ENCODE measurements around the gene SYT3. TPM values are rescaled to one million over a fixed set of nuclear protein-coding genes. Genes with fewer than 3 reads are reported as not detected.

Gene SYT3
- total RNA-seq, 1 donor from 2014 or later, result 1.8 TPM

DNA sequence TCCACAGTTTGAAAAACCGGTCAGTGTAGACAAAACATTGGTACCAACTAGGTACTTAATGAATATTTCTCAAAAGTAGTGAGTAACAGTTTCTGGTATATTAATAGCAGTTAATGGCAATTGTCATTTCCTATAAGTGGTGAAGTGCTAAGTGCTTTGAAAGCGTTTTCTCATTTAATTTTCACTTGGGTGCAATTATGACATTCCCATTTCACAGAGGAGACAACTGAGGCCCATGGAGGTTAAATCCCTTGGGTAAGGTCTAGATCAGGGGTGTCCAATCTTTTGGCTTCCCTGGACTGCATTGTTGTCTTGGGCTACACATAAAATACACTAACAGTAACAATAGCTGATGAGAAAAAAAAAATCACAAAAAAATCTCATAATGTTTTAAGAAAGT lies 687 bp upstream of the SYT3 start:
- no peak for DNase-seq (ENCODE audit: low spot score, unreplicated experiment)
- Mint-ChIP-seq H3K4me3 (ENCODE audit: low read depth) (peak overlapping the region; percentile 50), H3K36me3 (ENCODE audit: insufficient read depth) (no peaks in the 10 kb centered on the region), H3K27me3 (peaks cover 33% of the 10 kb centered on the region), H3K4me1 (ENCODE audit: low read depth) (peaks cover 2% of the 10 kb centered on the region), H3K9me3 (ENCODE audit: low read depth) (no peaks in the 10 kb centered on the region), H3K27ac (no peak overlapping the region)
- TF ChIP-seq, protein P1, sequence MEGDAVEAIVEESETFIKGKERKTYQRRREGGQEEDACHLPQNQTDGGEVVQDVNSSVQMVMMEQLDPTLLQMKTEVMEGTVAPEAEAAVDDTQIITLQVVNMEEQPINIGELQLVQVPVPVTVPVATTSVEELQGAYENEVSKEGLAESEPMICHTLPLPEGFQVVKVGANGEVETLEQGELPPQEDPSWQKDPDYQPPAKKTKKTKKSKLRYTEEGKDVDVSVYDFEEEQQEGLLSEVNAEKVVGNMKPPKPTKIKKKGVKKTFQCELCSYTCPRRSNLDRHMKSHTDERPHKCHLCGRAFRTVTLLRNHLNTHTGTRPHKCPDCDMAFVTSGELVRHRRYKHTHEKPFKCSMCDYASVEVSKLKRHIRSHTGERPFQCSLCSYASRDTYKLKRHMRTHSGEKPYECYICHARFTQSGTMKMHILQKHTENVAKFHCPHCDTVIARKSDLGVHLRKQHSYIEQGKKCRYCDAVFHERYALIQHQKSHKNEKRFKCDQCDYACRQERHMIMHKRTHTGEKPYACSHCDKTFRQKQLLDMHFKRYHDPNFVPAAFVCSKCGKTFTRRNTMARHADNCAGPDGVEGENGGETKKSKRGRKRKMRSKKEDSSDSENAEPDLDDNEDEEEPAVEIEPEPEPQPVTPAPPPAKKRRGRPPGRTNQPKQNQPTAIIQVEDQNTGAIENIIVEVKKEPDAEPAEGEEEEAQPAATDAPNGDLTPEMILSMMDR (IDR thresholded peaks at IDR 0.05; ENCODE audit: unreplicated experiment), result no peak

DNA sequence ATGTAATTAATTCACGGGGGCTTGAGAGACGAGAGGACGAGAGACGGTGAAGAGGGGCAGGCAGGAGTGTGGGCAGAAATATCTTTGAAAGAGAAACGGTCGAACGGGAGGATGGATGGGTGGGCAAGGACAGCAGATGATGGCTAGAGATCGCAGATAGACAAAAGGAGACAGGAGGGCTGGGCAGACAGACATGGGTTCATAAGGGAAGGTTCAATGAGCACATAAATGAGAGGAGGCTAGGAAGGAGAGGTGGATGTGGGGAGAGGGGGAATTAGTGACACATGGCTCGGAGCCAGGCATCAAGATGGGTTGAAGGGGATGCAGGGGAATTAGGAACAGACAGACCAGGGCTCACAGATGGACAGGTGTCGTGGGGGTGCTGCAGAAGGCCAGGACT lies 1.1 kb downstream of the SYT3 start:
- H3K27me3 Mint-ChIP-seq, result peaks cover 33% of the 10 kb centered on the region

DNA sequence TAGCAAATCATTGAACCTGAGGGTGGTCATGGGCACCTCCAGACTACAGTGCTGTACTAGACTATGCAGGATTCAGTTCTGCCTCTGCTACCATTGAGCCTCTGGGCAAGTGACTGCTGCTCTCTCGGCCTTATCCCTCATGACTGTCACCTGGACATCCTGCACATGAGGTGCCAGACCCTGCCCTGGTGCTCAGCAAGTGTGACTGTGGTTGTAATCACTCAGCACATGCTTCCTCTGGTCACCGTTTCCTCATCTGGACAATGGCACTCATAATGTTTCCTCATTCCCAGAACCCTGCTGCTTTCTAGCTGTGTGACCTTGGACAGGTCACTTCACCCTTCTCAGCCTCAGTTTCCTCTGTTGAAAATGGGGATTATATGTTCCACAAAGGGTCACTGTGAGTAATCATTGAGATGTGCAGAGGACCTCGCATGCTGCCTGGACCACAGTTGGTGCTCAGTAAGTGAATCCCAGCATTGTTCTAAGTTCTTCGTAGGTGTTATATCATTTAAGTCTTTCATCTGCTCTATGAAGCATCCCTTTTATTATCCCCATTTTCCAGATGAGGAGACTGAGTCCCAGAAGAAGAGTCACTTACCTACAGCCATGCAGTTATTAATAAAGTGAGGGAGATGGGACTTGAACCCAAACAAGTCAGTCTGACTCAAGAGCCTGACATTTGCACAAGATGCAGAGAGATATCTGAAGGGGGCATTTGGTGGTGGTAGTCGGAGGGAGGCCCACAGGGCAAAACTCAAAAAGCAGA lies 3.2 kb downstream of the SYT3 start:
- H3K36me3 Mint-ChIP-seq (ENCODE audit: insufficient read depth), result no peaks in the 10 kb centered on the region
- no peak overlapping the region for H3K27ac Mint-ChIP-seq
- TF ChIP-seq, protein P1 (IDR thresholded peaks at IDR 0.05; ENCODE audit: unreplicated experiment), result no peak
- peaks cover 7% of the 10 kb centered on the region for H3K9me3 Mint-ChIP-seq (ENCODE audit: low read depth)
- peaks cover 2% of the 10 kb centered on the region for H3K4me1 Mint-ChIP-seq (ENCODE audit: low read depth)
- peaks cover 29% of the 10 kb centered on the region for H3K27me3 Mint-ChIP-seq
- H3K4me3 Mint-ChIP-seq (ENCODE audit: low read depth), result no peak overlapping the region
- DNase-seq (ENCODE audit: low spot score, unreplicated experiment), result no peak

More for the DNA sequence above, 1.1 kb downstream of the SYT3 start:
- no peak for DNase-seq (ENCODE audit: low spot score, unreplicated experiment)
- Mint-ChIP-seq H3K4me1 (ENCODE audit: low read depth) (peaks cover 2% of the 10 kb centered on the region), H3K4me3 (ENCODE audit: low read depth) (peak overlapping the region; percentile 83), H3K36me3 (ENCODE audit: insufficient read depth) (no peaks in the 10 kb centered on the region), H3K27ac (no peak overlapping the region), H3K9me3 (ENCODE audit: low read depth) (peaks cover 4% of the 10 kb centered on the region)
- TF ChIP-seq, protein P1 (IDR thresholded peaks at IDR 0.05; ENCODE audit: unreplicated experiment), result no peak

DNA sequence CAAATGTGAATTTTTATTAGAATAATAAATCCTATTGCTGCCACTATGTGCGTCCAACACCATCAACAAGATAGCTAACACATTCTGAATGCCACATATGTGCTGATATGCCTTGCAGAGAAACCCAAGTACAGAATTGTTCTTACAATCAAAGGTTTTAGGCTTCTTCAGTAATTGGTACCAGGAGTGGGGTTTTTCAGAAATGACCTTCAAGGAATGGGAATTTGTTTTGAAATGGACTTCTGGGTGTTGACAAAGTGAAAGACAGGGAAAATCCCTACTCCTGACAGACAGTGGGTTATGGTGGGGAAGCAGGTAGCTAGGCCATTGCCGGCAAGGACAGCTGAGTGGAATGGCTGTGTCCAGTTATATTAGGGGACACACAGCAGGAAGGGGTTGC lies 5.7 kb downstream of the SYT3 start:
- peaks cover 2% of the 10 kb centered on the region for H3K4me1 Mint-ChIP-seq (ENCODE audit: low read depth)
- H3K4me3 Mint-ChIP-seq (ENCODE audit: low read depth), result no peak overlapping the region
- TF ChIP-seq, protein P1 (IDR thresholded peaks at IDR 0.05; ENCODE audit: unreplicated experiment), result no peak
- H3K36me3 Mint-ChIP-seq (ENCODE audit: insufficient read depth), result no peaks in the 10 kb centered on the region
- H3K27ac Mint-ChIP-seq, result no peak overlapping the region
- peaks cover 37% of the 10 kb centered on the region for H3K27me3 Mint-ChIP-seq
- no peak for DNase-seq (ENCODE audit: low spot score, unreplicated experiment)
- peaks cover 7% of the 10 kb centered on the region for H3K9me3 Mint-ChIP-seq (ENCODE audit: low read depth)

DNA sequence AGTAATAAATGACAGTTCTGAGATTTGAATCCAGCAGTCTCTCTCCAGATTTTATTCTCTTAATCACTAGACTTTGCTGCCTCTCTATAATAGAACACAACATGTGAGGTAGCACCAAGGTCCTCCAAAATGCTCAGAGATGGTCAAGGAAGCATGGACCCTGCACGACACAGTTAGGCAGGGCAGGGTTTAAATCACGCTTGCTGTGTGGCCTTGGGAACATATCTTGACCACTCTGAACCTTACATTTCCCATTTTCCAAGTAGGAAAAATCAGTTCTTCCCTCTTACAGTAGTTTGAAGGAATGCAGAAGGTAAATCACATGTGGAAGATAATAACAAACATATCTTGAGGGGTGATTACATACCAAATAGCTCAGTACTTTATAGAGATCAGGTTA lies 6.3 kb downstream of the SYT3 start:
- peaks cover 7% of the 10 kb centered on the region for H3K9me3 Mint-ChIP-seq (ENCODE audit: low read depth)
- TF ChIP-seq, protein P1 (IDR thresholded peaks at IDR 0.05; ENCODE audit: unreplicated experiment), result no peak
- peaks cover 34% of the 10 kb centered on the region for H3K27me3 Mint-ChIP-seq
- H3K4me1 Mint-ChIP-seq (ENCODE audit: low read depth), result no peaks in the 10 kb centered on the region
- H3K4me3 Mint-ChIP-seq (ENCODE audit: low read depth), result no peak overlapping the region
- H3K36me3 Mint-ChIP-seq (ENCODE audit: insufficient read depth), result no peaks in the 10 kb centered on the region
- no peak for DNase-seq (ENCODE audit: low spot score, unreplicated experiment)
- no peak overlapping the region for H3K27ac Mint-ChIP-seq
